Type B pancreatic cell (in vitro differentiated cells): Measurements from ENCODE around the gene FRMD5. TPM values are rescaled to one million over a fixed set of nuclear protein-coding genes. Genes with fewer than 3 reads are reported as not detected.
A peak's percentile ranks its signal among the peaks of the same experiment; 100 is the strongest.

Experiments used
- DNase-seq: peaks from one replicate; pipeline ENCODE4 v3.0.0; 2021; ENCODE audit warnings: mixed read lengths; ENCODE audit not compliant: unreplicated experiment; ENCODE audit errors: extremely low spot score
- H3K27ac Mint-ChIP-seq: 2 replicates; pipeline ENCODE4 v1.8.0; 2021; ENCODE audit warnings: mild to moderate bottlenecking, mixed read lengths
- H3K27me3 Mint-ChIP-seq: 2 replicates; pipeline ENCODE4 v1.8.0; 2021; ENCODE audit warnings: mixed read lengths
- H3K36me3 Mint-ChIP-seq: 2 replicates; pipeline ENCODE4 v1.8.0; 2021; ENCODE audit warnings: mixed read lengths
- H3K4me1 Mint-ChIP-seq: one replicate; pipeline ENCODE4 v1.8.0; 2021; ENCODE audit warnings: mixed read lengths; ENCODE audit not compliant: unreplicated experiment
- H3K4me3 Mint-ChIP-seq: 2 replicates; pipeline ENCODE4 v1.8.0; 2021; ENCODE audit warnings: mild to moderate bottlenecking, mixed read lengths
- H3K9me3 Mint-ChIP-seq: 2 replicates; pipeline ENCODE4 v1.8.0; 2021; ENCODE audit warnings: mixed read lengths
- CTCF ChIP-seq: fragments of 200-600 bp; sonication (generic); conservative IDR thresholded peaks from 2 replicates; pipeline ENCODE4 v1.5.0; 2021; ENCODE audit warnings: antibody characterized with exemption, mild to moderate bottlenecking
- total RNA-seq: library from RNA; stranded (reverse); gene quantifications from 2 replicates; pipeline ENCODE4 v1.2.1, GENCODE V29; 2021; ENCODE audit warnings: low replicate concordance

Gene FRMD5
- total RNA-seq, 1 donor from 2014 or later = 3.8 TPM

GRCh38 chr15:43881944-43882343 is 313.1 kb downstream of the FRMD5 start:
- H3K27me3 Mint-ChIP-seq = no peaks in the 10 kb centered on the region
- no peak overlapping the region for H3K27ac Mint-ChIP-seq
- H3K9me3 Mint-ChIP-seq = no peaks in the 10 kb centered on the region
- DNase-seq = no peak
- TF ChIP-seq CTCF = peak; percentile 59
- H3K36me3 Mint-ChIP-seq = no peaks in the 10 kb centered on the region
- no peaks in the 10 kb centered on the region for H3K4me1 Mint-ChIP-seq
- H3K4me3 Mint-ChIP-seq = no peak overlapping the region

- Mint-ChIP-seq H3K9me3 (no peaks in the 10 kb centered on the region), H3K36me3 (no peaks in the 10 kb centered on the region), H3K27me3 (no peaks in the 10 kb centered on the region), H3K4me1 (no peaks in the 10 kb centered on the region), H3K4me3 (no peak overlapping the region), H3K27ac (no peak overlapping the region)
- TF ChIP-seq CTCF = no peak
- DNase-seq = no peak
Observed at GRCh38 chr15:43881245-43881644, 313.8 kb downstream of the FRMD5 start.

- Mint-ChIP-seq H3K4me1 (no peaks in the 10 kb centered on the region), H3K9me3 (no peaks in the 10 kb centered on the region), H3K4me3 (no peak overlapping the region), H3K27ac (no peak overlapping the region), H3K36me3 (no peaks in the 10 kb centered on the region), H3K27me3 (no peaks in the 10 kb centered on the region)
- DNase-seq = no peak
- no peak for TF ChIP-seq CTCF
Observed at GRCh38 chr15:43880406-43881194, 314.5 kb downstream of the FRMD5 start.

DNA sequence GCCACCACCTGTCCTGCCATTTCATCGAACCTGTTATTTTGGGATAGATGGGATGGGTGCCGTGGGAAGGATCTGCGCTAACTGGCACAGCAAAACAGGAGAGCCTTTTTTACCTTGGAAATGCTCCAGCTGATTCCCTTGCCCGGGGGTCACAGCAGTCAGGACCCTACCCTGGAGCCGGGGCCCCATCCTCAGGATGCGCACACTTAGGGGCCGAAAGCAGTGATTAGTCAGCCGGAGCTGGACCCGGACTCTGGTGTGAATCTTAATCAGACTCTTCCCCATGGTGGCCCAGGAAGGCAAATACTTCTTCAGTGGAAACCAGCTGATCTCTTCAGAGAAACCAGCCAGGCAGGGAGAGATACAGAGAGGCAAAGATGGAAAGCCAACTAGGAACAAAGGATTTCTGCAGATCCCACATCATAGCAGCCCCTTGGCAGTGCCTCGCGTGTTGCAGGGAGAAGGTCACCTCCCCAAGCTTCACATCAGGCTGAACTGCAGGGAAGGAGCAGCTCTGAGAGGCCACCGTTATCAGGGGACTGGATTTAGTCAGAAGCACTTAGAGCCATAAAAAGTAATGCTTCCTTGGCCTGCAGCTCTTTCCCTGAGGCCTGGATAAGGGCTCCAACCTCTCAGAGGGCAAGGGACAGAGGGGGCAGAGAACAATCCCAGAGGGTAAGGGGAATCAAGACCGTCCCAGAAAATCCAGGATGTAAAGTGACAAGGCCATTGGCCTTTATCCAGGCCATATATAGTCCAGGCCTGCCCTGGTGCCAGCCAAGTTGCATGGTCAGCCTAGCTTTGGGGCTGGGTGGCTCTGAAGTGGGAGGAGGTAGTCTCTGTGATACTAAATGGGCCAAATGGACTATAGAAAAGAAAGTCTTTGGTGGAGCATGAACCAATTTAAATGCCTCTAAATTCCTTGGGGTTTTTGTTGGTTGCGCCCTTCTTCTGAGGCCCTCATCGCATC is 315.4 kb downstream of the FRMD5 start:
- no peak for DNase-seq
- no peak for TF ChIP-seq CTCF
- Mint-ChIP-seq H3K27me3 (no peaks in the 10 kb centered on the region), H3K27ac (no peak overlapping the region), H3K36me3 (no peaks in the 10 kb centered on the region), H3K9me3 (no peaks in the 10 kb centered on the region), H3K4me1 (no peaks in the 10 kb centered on the region), H3K4me3 (no peak overlapping the region)

- no peak overlapping the region for H3K4me3 Mint-ChIP-seq
- H3K4me1 Mint-ChIP-seq = no peaks in the 10 kb centered on the region
- TF ChIP-seq CTCF = no peak
- DNase-seq = no peak
- no peaks in the 10 kb centered on the region for H3K9me3 Mint-ChIP-seq
- no peaks in the 10 kb centered on the region for H3K27me3 Mint-ChIP-seq
- no peak overlapping the region for H3K27ac Mint-ChIP-seq
- peaks cover 3% of the 10 kb centered on the region for H3K36me3 Mint-ChIP-seq
Observed at GRCh38 chr15:43878446-43878845, 316.6 kb downstream of the FRMD5 start.
